K562 (cell line): ENCODE data around the gene KCNH8. TPM values are rescaled to one million over a fixed set of nuclear protein-coding genes. Genes with fewer than 3 reads are reported as not detected.
"Not testable (repeated sequence)": the region's sequence is repeated elsewhere in the genome, so short reads cannot be mapped to it uniquely, and the experiment has no call there.

Experiments
- ATAC-seq: fragments of 200-7000 bp; cut with Tn5 transposase; 3 replicates; pipeline ENCODE4 v1.9.1; 2020; ENCODE audit warnings: moderate library complexity
- BruUV-seq: library from RNA; stranded (reverse); fragments of 400-500 nt; replicated peaks from 2 replicates; lab custom pipeline; 2021; lab: Mats Ljungman, UMichigan
- CTCF ChIA-PET: fragments of 300-600 bp; formaldehyde crosslinking; extraction: SDS; loops from one replicate; lab custom pipeline; 2021; ENCODE audit warnings: low intra/inter-chr PET ratio; lab: Yijun Ruan, JAX
- POLR2A ChIA-PET: fragments of 300-600, 350-650 bp; sonication (Branson Sonifier 250); formaldehyde crosslinking; extraction: SDS; loops from one replicate; lab custom pipeline; 2021; ENCODE audit warnings: antibody characterized with exemption, inconsistent platforms; lab: Yijun Ruan, JAX
- DNase-seq, 4 experiments: peaks; one replicate each; pipeline versions ENCODE4 v3.0.0 to v3.0.0-alpha.2; 2011 to 2018; ENCODE audit warnings: low spot score in 3 of 4, mixed read lengths in 3 of 4; ENCODE audit errors: extremely low read depth in 1 of 4
- FAIRE-seq: peaks from 2 replicates; lab custom pipeline; 2011; peaks lifted over from hg19 to GRCh38; lab: Jason Lieb, UNC
- H2AFZ ChIP-seq: 2 replicates; pipeline ENCODE4 v1.6.0; 2011; ENCODE audit warnings: low read depth, low read length, control low read depth, inconsistent platforms
- H3K27ac ChIP-seq: fragments of 200-600 bp; 3 replicates; pipeline ENCODE4 v1.8.0; 2011; ENCODE audit warnings: low read depth, mild to moderate bottlenecking, control low read depth, inconsistent platforms, low read length, moderate library complexity, mixed read lengths; ENCODE audit errors: extremely low read depth
- H3K27me3 ChIP-seq, 2 experiments: fragments of 300-600 bp in 1 of 2; 2 replicates in 1 of 2; 3 replicates in 1 of 2; pipeline versions ENCODE4 v1.6.0 to v1.8.0; 2011; ENCODE audit warnings: inconsistent platforms in 2 of 2, low read length in 2 of 2, mild to moderate bottlenecking in 1 of 2, mixed read lengths in 1 of 2, moderate library complexity in 1 of 2; ENCODE audit not compliant: control insufficient read depth in 2 of 2, insufficient read depth in 2 of 2
- H3K36me3 ChIP-seq: fragments of 300-600 bp; 3 replicates; pipeline ENCODE4 v1.8.0; 2011; ENCODE audit warnings: mild to moderate bottlenecking, low read length, inconsistent platforms; ENCODE audit not compliant: control insufficient read depth, insufficient read depth
- H3K4me1 ChIP-seq, 2 experiments: fragments of 200-600 bp in 1 of 2; replicated peaks in 1 of 2; 2 replicates in 1 of 2; 3 replicates in 1 of 2; pipeline versions ENCODE4 v1.5.1 to v1.8.0; 2011; ENCODE audit warnings: inconsistent platforms in 2 of 2, low read length in 2 of 2, mild to moderate bottlenecking in 1 of 2, mixed read lengths in 1 of 2, moderate library complexity in 1 of 2; ENCODE audit not compliant: control insufficient read depth in 2 of 2, insufficient read depth in 2 of 2
- H3K4me2 ChIP-seq: 2 replicates; pipeline ENCODE4 v1.6.1; 2011; ENCODE audit warnings: low read length, control low read depth, inconsistent platforms, mixed read lengths; ENCODE audit not compliant: insufficient read depth
- H3K4me3 ChIP-seq: fragments of 200-600 bp; sonication (generic), shearing (Covaris generic); 2 replicates; pipeline ENCODE4 v1.5.1; 2016; ENCODE audit warnings: control low read depth, inconsistent platforms
- H3K79me2 ChIP-seq: fragments of 200-600 bp; 3 replicates; pipeline ENCODE4 v1.8.0; 2011; ENCODE audit warnings: low read length, inconsistent platforms; ENCODE audit not compliant: control insufficient read depth, insufficient read depth
- H3K9ac ChIP-seq, 2 experiments: 2 replicates each; pipeline versions ENCODE4 v1.6.0 to v1.6.1; 2011; ENCODE audit warnings: low read depth in 2 of 2, low read length in 2 of 2, control low read depth in 1 of 2, inconsistent platforms in 1 of 2, mild to moderate bottlenecking in 1 of 2, mixed read lengths in 1 of 2; ENCODE audit not compliant: insufficient read depth in 1 of 2
- H3K9me1 ChIP-seq: one replicate; pipeline ENCODE4 v1.6.0; 2011; ENCODE audit warnings: inconsistent platforms, mild to moderate bottlenecking, low read length, moderate library complexity; ENCODE audit not compliant: control insufficient read depth, insufficient read depth
- H3K9me3 ChIP-seq: replicated peaks from 2 replicates; pipeline ENCODE4 v1.5.1; 2011; ENCODE audit warnings: low read depth, low read length, inconsistent platforms; ENCODE audit not compliant: control insufficient read depth, insufficient read depth
- H4K20me1 ChIP-seq: replicated peaks from 2 replicates; pipeline ENCODE4 v1.6.1; 2011; ENCODE audit warnings: low read length, inconsistent platforms, mixed read lengths; ENCODE audit not compliant: control insufficient read depth, insufficient read depth
- BCL6 ChIP-seq: fragments of 250-450 bp; sonication (Bioruptor Pico); IDR thresholded peaks from 2 replicates; pipeline ENCODE4 v1.4.0; 2020
- GATAD2B ChIP-seq: fragments of 450-650 bp; IDR thresholded peaks from 2 replicates; pipeline ENCODE4 v1.6.1; 2017; ENCODE audit warnings: mild to moderate bottlenecking, borderline replicate concordance
- HNRNPK ChIP-seq: fragments of 200-400 bp; formaldehyde crosslinking; IDR thresholded peaks from one replicate; pipeline ENCODE4 v1.6.1; 2018; ENCODE audit warnings: mild to moderate bottlenecking, low read depth, low read length; ENCODE audit not compliant: poor library complexity, severe bottlenecking
- XRCC4 ChIP-seq: IDR thresholded peaks from one replicate; pipeline ENCODE4 v1.6.1; 2011; ENCODE audit not compliant: insufficient read depth, insufficient read length; ENCODE audit errors: extremely low read depth
- WGBS: fragments of 100-300 bp; shearing (Covaris generic); methylation state at CpG from one replicate; pipeline ENCODE4 v1.1.6; 2016; ENCODE audit warnings: low coverage, mixed read lengths; ENCODE audit not compliant: insufficient coverage; ENCODE audit errors: missing lambda C conversion rate; 5-methylcytosine and 5-hydroxymethylcytosine counted together
- in situ Hi-C: fragments of 300-500 bp; cut with MboI; formaldehyde crosslinking; loops from 4 replicates; pipeline ENCODE4 v1.15.0; 2018; ENCODE audit warnings: inconsistent platforms, mixed read lengths
- intact Hi-C: fragments of 100-400 bp; cut with micrococcal nuclease; formaldehyde crosslinking; loops from 2 replicates; pipeline ENCODE4 v1.14.2; 2022
- polyA plus RNA-seq, 8 experiments: library from polyadenylated mRNA; depleted of rRNA in 4 of 8; stranded (reverse) in 5 of 8; unstranded in 3 of 8; fragments of >200 nt; fragmentation: Nextera tagmentation in 2 of 8; fragmentation: Illumina TruSeq in 1 of 8; extraction: Ambion mirVana in 2 of 8; extraction: Trizol in 1 of 8; gene quantifications; 2 replicates each; pipeline versions ENCODE4 v1.2.1 to v1.2.3, GENCODE V29; 2011 to 2014; ENCODE audit warnings: inconsistent platforms in 1 of 8, missing spikeins in 1 of 8
- total RNA-seq, 7 experiments: library from RNA; depleted of rRNA in 6 of 7; stranded (reverse); fragments of >200 nt in 6 of 7; fragmentation: Illumina TruSeq in 2 of 7; extraction: Trizol in 2 of 7; gene quantifications; 2 replicates each; pipeline versions ENCODE4 v1.2.1 to v1.2.3, GENCODE V29; 2011 to 2021; ENCODE audit warnings: low replicate concordance in 1 of 7
- TF ChIP-seq, protein P1 (sequence below), 3 experiments: fragments of 200-800 bp in 1 of 3; fragments of 250-450 bp in 1 of 3; fragments of 450-650 bp in 1 of 3; sonication (Bioruptor Pico) in 1 of 3; sonication (Bioruptor generic) in 1 of 3; formaldehyde crosslinking in 1 of 3; IDR thresholded peaks; 2 replicates each; pipeline versions ENCODE4 v1.6.1 to v1.8.0; 2016 to 2022; ENCODE audit warnings: mild to moderate bottlenecking in 2 of 3, missing genetic modification characterization in 2 of 3, missing compliant biosample characterization in 1 of 3, moderate library complexity in 1 of 3
- TF ChIP-seq, protein P2 (sequence below): fragments of 250-450 bp; sonication (Bioruptor Pico); IDR thresholded peaks from 2 replicates; pipeline ENCODE4 v1.4.0; 2020; ENCODE audit warnings: mild to moderate bottlenecking, moderate library complexity, borderline replicate concordance

Gene KCNH8
- total and polyA plus RNA-seq, 9 of the 15 experiments (the other 6 are each of a cell fraction or from before 2014, with no cell fraction given), result 0.02 to 0.08 (median 0.04) TPM; not detected in 6

GRCh38 chr3:19233882-19234784 lies 85.8 kb downstream of the KCNH8 start:
- H3K36me3 ChIP-seq, BruUV-seq, intact Hi-C loops, H3K4me2 ChIP-seq, H2AFZ ChIP-seq, H3K27me3 ChIP-seq, H4K20me1 ChIP-seq, H3K4me3 ChIP-seq, H3K27ac ChIP-seq, in situ Hi-C loops, FAIRE-seq, H3K9me3 ChIP-seq, H3K4me1 ChIP-seq, POLR2A ChIA-PET, H3K79me2 ChIP-seq, H3K9ac ChIP-seq, DNase-seq, H3K9me1 ChIP-seq, ATAC-seq: not testable (repeated sequence)
- WGBS, result 2% methylated on average over 52 of the region's 53 CpGs
- CTCF ChIA-PET, result interaction anchor here (0.6 kb wide), 1 partner anchor 334 kb away, joined by 3 read pairs; no protein-coding TSS in a partner anchor

- Histone ChIP-seq H3K79me2 (no peaks in the 10 kb centered on the region), H4K20me1 (no peaks in the 10 kb centered on the region), H3K27me3 (no peaks in the 10 kb centered on the region), H2AFZ (no peak overlapping the region), H3K4me2 (no peak overlapping the region), H3K27ac (no peak overlapping the region), H3K4me3 (no peak overlapping the region), H3K9me3 (no peaks in the 10 kb centered on the region), H3K36me3 (no peaks in the 10 kb centered on the region), H3K9ac (no peak overlapping the region), H3K9me1 (no peaks in the 10 kb centered on the region), H3K4me1 (no peaks in the 10 kb centered on the region)
- in situ Hi-C loops (no loop called here), intact Hi-C loops (no loop called here)
- ChIA-PET CTCF (no interaction called here), POLR2A (no interaction called here)
- DNase-seq, result no peak
- 0% methylated on average over 2 of the region's 2 CpGs for WGBS
- no peak for FAIRE-seq
- BruUV-seq, result no TSS peak
- no peak for ATAC-seq
- TF ChIP-seq BCL6 (CRISPR knock-in tag) (no peak), GATAD2B (no peak), XRCC4 (no peak), HNRNPK (no peak)
- TF ChIP-seq, protein P1, sequence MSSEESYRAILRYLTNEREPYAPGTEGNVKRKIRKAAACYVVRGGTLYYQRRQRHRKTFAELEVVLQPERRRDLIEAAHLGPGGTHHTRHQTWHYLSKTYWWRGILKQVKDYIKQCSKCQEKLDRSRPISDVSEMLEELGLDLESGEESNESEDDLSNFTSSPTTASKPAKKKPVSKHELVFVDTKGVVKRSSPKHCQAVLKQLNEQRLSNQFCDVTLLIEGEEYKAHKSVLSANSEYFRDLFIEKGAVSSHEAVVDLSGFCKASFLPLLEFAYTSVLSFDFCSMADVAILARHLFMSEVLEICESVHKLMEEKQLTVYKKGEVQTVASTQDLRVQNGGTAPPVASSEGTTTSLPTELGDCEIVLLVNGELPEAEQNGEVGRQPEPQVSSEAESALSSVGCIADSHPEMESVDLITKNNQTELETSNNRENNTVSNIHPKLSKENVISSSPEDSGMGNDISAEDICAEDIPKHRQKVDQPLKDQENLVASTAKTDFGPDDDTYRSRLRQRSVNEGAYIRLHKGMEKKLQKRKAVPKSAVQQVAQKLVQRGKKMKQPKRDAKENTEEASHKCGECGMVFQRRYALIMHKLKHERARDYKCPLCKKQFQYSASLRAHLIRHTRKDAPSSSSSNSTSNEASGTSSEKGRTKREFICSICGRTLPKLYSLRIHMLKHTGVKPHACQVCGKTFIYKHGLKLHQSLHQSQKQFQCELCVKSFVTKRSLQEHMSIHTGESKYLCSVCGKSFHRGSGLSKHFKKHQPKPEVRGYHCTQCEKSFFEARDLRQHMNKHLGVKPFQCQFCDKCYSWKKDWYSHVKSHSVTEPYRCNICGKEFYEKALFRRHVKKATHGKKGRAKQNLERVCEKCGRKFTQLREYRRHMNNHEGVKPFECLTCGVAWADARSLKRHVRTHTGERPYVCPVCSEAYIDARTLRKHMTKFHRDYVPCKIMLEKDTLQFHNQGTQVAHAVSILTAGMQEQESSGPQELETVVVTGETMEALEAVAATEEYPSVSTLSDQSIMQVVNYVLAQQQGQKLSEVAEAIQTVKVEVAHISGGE (CRISPR knock-in tag; IDR thresholded peaks at IDR 0.05), result no peak
- TF ChIP-seq, protein P2, sequence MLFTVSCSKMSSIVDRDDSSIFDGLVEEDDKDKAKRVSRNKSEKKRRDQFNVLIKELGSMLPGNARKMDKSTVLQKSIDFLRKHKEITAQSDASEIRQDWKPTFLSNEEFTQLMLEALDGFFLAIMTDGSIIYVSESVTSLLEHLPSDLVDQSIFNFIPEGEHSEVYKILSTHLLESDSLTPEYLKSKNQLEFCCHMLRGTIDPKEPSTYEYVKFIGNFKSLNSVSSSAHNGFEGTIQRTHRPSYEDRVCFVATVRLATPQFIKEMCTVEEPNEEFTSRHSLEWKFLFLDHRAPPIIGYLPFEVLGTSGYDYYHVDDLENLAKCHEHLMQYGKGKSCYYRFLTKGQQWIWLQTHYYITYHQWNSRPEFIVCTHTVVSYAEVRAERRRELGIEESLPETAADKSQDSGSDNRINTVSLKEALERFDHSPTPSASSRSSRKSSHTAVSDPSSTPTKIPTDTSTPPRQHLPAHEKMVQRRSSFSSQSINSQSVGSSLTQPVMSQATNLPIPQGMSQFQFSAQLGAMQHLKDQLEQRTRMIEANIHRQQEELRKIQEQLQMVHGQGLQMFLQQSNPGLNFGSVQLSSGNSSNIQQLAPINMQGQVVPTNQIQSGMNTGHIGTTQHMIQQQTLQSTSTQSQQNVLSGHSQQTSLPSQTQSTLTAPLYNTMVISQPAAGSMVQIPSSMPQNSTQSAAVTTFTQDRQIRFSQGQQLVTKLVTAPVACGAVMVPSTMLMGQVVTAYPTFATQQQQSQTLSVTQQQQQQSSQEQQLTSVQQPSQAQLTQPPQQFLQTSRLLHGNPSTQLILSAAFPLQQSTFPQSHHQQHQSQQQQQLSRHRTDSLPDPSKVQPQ (CRISPR knock-in tag), result no peak
These were observed 99.8 kb downstream of the KCNH8 start for GRCh38 chr3:19248143-19248542.
